ENCODE results near the gene ATF6.

Gene ATF6

DNA sequence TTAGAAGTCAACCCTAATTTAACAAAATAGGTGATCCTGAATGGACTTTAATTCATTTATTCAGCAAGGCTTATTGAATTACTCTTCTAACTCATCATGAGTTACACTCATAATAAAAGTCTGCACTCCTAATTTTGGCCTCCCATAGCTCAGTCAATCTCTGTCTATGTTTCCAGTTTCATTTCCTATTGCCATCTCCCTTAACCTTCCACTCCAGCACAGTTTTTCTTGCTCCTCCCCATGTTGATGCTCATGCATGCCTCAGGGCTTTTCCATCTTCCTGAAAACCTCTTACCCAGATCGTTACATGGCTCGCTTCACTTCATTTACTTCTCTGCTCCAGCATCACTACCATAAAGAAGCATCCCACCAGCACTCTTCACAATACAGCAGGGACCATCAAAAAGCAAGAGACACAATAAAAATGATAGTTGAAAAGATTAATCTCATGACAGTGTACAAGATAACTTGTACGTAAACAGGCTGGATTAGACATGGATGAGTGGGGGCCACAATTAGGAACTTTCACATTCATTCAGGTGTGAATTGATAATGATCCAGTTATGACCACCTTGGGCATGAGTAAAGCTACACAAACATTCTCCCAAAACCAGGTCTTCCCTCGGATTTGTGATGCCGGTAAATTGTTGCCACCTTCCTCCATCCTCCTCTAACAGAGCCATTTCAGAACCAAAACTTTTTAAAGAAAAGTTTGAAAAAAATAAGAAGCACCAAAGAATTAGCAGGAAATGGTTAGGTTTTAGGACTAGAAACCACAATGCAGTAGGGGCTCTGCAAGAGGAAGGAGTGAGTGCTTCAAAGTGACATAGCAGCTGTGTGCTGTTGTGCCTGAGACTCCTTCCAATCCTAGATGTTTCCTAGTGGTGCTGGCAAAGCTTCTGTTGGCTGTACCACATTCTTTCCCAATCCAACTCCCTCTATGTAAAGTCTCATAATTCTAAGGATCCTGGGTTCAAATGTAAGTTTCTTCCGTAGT lies 167.8 kb downstream of the ATF6 start:
- no peak for DNase-seq

DNA sequence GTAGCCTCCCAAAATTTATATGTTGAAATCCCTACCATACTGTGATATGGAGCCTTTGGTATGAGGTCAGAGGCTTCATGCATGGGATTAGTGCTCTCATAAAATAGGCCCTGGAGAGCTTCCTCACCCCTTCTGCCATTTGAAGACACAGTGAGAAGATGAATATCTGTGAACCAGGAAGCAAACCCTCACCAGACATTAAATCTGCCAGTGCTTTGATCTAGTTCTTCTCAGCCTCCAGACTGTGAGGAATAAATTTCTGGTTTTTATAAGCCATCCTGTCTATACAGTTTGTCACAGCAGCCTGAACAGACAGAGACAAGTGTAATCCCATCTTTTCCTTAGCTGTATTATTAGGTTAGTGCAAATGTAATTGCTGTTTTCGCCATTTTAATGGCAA lies 169.1 kb downstream of the ATF6 start:
- no peak for DNase-seq

GRCh38 chr1:161936786-161937185 lies 170.7 kb downstream of the ATF6 start:
- no peak for DNase-seq

- DNase-seq, result no peak
Observed at GRCh38 chr1:161940866-161941591, 174.9 kb downstream of the ATF6 start.

GRCh38 chr1:161941726-161942436 lies 175.8 kb downstream of the ATF6 start:
- no peak for DNase-seq

GRCh38 chr1:161943737-161944136 lies 177.6 kb downstream of the ATF6 start:
- DNase-seq, result no peak

DNA sequence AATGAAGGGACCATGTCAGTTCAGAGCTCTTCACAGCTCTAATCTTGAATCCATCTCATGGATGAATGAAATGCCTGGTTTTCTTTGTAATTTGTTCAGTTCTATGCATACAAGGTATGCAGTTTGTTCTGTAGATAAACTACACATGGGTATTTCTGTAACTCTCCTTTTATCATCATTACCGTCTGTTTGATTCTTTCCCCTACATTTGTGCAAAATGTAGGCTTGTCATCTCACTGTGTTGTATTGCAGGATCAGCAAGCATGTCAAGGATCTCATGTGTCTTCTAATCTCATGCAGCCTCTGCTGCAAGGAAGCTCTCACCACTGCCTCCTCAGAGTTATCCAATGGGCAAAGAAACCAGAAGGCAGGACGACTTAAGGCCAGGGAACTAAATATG lies 178.3 kb downstream of the ATF6 start:
- DNase-seq, result no peak

DNA sequence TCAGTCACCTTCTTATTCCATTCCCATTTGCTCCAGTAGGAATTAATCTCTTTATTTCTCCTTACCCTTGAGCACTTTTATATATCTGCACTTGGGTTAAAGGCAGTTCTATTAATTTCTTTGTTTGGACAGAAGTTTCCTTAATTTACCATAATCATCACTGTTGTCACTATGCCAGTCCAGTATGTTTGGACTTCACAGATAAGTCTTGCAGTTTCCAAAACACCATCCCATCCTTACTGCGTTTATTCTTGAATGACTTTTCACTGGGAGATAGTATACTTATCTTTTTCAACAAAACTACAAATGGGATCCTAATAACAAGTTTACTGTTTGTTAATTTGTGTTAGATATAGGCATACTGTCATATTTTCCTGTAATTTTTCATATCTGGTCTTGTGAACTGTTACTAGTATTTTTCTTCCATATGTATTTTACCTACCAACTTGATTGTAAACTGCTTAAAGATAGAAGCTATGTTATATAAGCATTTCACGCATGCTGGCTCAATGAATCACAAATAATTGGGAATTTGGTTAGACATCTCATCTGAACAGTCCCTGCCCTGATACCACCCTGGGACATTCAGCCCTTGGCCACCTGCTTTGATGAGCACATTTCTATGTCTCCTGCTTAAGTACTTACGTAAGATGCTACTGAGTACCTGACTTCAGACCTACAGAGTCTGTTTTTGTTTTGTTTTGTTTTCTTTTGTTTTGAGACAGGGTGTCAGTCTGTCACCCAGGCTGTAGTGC lies 179.4 kb downstream of the ATF6 start:
- DNase-seq, result no peak

GRCh38 chr1:161946071-161946987 lies 180.2 kb downstream of the ATF6 start:
- DNase-seq, result no peak

DNA sequence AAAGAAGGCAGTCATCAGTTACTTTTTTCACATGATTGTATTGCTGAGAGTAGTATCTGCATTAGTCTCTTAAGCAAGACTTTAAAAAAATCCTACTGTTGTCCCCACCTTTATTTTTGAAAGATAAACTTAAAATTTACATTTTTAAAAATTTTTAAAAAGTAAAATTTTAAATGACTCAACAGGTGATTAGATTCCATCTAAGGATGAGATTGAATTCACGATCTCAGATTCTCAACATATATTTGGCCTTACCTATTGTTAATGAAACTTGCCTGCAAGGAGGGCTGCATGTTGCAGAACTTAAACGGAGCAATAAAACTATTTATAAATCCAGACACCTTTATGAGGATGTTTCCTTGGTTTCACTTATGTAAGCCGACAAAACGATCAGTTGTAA lies 182.3 kb downstream of the ATF6 start:
- DNase-seq, result no peak

DNA sequence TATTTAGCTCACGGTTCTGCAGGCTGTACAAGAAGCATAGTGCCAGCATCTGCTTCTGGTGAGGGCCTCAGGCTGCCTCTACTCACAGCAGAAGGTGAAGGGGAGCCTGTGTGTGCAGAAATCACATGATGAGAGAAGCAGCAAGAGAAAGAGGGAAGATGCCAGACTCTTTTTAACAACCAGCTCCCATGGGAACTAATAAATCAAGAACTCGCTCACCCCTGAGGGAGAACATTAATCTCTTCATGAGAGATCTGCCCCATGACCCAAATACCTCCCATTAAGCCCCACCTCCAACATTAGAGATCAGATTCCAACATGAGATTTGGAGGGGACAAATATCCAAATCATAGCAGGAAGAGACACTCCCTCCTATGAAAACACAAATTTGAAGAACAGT lies 183.4 kb downstream of the ATF6 start:
- DNase-seq, result no peak

GRCh38 chr1:161950377-161950776 lies 184.3 kb downstream of the ATF6 start:
- no peak for DNase-seq

DNA sequence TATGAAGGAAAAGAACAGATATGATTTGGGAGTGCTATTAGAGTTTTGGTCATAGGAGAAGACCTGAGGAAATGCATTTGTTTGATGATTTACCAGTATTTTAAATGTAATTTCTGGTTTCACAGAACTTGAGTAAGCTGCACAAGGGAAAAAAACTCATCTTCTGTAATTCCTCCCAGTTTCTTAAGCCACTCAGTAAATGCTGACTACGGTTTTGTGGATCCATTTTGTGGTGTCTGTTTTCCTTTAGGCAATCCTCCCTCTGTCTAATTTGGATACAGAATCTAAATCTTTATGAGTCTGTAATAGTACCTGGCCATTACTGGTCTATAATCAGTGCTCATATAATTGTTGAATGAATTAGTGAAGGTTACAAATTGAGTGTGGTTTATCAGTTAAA lies 185.5 kb downstream of the ATF6 start:
- DNase-seq, result no peak

DNA sequence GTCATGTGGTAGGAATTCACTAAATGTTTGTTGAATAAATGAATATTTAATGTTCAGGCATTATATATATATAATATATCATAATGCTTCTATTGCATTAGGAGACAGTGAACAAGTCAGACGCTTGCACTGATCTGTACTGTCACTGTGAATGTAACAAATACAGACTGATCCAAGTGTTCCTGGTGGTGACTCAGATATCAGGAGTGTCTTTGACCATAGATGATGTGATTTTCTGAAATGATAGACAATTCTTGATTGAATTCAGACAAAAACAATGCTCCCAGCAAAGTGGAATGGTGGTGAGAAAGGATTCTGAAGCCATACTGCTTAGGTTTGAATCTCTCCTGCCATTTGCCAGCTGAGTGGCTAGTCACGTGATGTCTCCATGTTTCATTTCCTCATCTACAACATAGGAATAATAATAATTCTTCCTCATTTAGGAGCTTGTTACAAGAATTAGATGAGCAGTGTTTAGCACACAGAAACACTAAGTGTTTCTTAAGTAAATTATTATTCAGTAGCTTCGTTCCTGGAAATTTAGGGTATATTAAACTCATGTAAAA lies 186.6 kb downstream of the ATF6 start:
- no peak for DNase-seq

- no peak for DNase-seq
Observed at GRCh38 chr1:161953256-161953920, 187.3 kb downstream of the ATF6 start.

- no peak for DNase-seq
Observed at GRCh38 chr1:161954050-161954449, 187.9 kb downstream of the ATF6 start.

DNA sequence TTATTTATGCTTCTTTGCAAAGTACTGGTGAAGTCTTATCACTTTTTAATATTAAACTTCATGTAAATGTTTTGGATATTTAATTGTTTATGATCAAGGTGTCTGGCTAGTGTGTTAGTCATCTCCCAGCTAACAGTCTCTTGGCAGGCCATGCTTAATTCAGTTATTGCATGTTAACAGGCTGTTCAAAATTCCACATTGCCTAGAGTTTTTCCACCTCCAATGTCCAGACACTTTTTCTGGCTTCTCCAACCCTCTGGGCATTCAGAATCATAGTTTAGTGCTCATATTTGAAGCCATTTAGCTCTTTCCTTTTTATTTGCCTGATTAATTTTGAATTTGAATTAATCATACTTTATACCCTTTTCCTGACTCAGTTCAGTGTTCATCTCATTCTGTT lies 188.3 kb downstream of the ATF6 start:
- no peak for DNase-seq

- no peak for DNase-seq
Observed at GRCh38 chr1:161955606-161956005, 189.5 kb downstream of the ATF6 start.

- DNase-seq, result no peak
Observed at GRCh38 chr1:161956097-161956496, 190.0 kb downstream of the ATF6 start.

Measured in hypothalamus (tissue), 51 donors.